ENCODE data around the gene ARHGAP24. TPM values are rescaled to one million over a fixed set of nuclear protein-coding genes. Genes with fewer than 3 reads are reported as not detected.

ARHGAP24 gene
- polyA plus RNA-seq, 1 donor, result 53.2 TPM

GRCh38 chr4:85580489-85580888 is 105.5 kb downstream of the ARHGAP24 start:
- no peak for DNase-seq (ENCODE audit: low read depth)

- DNase-seq (ENCODE audit: low read depth), result no peak
Observed at GRCh38 chr4:85587952-85588351, 113.0 kb downstream of the ARHGAP24 start.

- DNase-seq (ENCODE audit: low read depth), result no peak
Observed at GRCh38 chr4:85591406-85592098, 116.6 kb downstream of the ARHGAP24 start.

GRCh38 chr4:85595098-85595775 is 120.3 kb downstream of the ARHGAP24 start:
- no peak for DNase-seq (ENCODE audit: low read depth)

GRCh38 chr4:85595796-85596559 is 121.0 kb downstream of the ARHGAP24 start:
- no peak for DNase-seq (ENCODE audit: low read depth)

GRCh38 chr4:85598936-85599335 is 124.0 kb downstream of the ARHGAP24 start:
- no peak for DNase-seq (ENCODE audit: low read depth)

GRCh38 chr4:85600501-85600900 is 125.6 kb downstream of the ARHGAP24 start:
- DNase-seq (ENCODE audit: low read depth), result no peak

- DNase-seq (ENCODE audit: low read depth), result no peak
Observed at GRCh38 chr4:85603437-85604336, 128.7 kb downstream of the ARHGAP24 start.

- DNase-seq (ENCODE audit: low read depth), result no peak
Observed at GRCh38 chr4:85606505-85606904, 131.6 kb downstream of the ARHGAP24 start.

GRCh38 chr4:85607624-85608023 is 132.7 kb downstream of the ARHGAP24 start:
- no peak for DNase-seq (ENCODE audit: low read depth)

GRCh38 chr4:85610450-85610849 is 135.5 kb downstream of the ARHGAP24 start:
- DNase-seq (ENCODE audit: low read depth), result no peak

- DNase-seq (ENCODE audit: low read depth), result no peak
Observed at GRCh38 chr4:85611661-85612060, 136.7 kb downstream of the ARHGAP24 start.

- no peak for DNase-seq (ENCODE audit: low read depth)
Observed at GRCh38 chr4:85613901-85614300, 139.0 kb downstream of the ARHGAP24 start.

- DNase-seq (ENCODE audit: low read depth), result no peak
Observed at GRCh38 chr4:85615952-85616351, 141.0 kb downstream of the ARHGAP24 start.

- no peak for DNase-seq (ENCODE audit: low read depth)
Observed at GRCh38 chr4:85617202-85617601, 142.3 kb downstream of the ARHGAP24 start.

- DNase-seq (ENCODE audit: low read depth), result no peak
Observed at GRCh38 chr4:85632981-85633380, 158.0 kb downstream of the ARHGAP24 start.

- no peak for DNase-seq (ENCODE audit: low read depth)
Observed at GRCh38 chr4:85637778-85638177, 162.8 kb downstream of the ARHGAP24 start.

- DNase-seq (ENCODE audit: low read depth), result no peak
Observed at GRCh38 chr4:85639946-85640345, 165.0 kb downstream of the ARHGAP24 start.

GRCh38 chr4:85642356-85643100 is 167.6 kb downstream of the ARHGAP24 start:
- no peak for DNase-seq (ENCODE audit: low read depth)

- DNase-seq (ENCODE audit: low read depth), result no peak
Observed at GRCh38 chr4:85644061-85644460, 169.1 kb downstream of the ARHGAP24 start.

- DNase-seq (ENCODE audit: low read depth), result no peak
Observed at GRCh38 chr4:85650908-85651307, 176.0 kb downstream of the ARHGAP24 start.
